Measurements from ENCODE around the gene OR2B6.
"Not testable (repeated sequence)": the region's sequence is repeated elsewhere in the genome, so short reads cannot be mapped to it uniquely, and the experiment has no call there.

The OR2B6 gene

GRCh38 chr6:27956941-27957340, at the start of gene OR2B6:
TSS of gene OR2B6 (plus strand) at chr6:27957241. CDS start at chr6:27957241, 0 bp downstream.
- no peaks in the 10 kb centered on the region for H3K9me3 Mint-ChIP-seq
- no peak within 1 kb of the TSS for H3K4me3 Mint-ChIP-seq
- H3K36me3 Mint-ChIP-seq: no peaks in the 10 kb centered on the region
- peaks cover 15% of the 10 kb centered on the region for H3K27me3 Mint-ChIP-seq
- CTCF ChIA-PET: no interaction called here
- H3K27ac Mint-ChIP-seq: no peak within 1 kb of the TSS
- no peaks in the 10 kb centered on the region for H3K4me1 Mint-ChIP-seq
- DNase-seq: no peak

- Mint-ChIP-seq H3K36me3 (no peaks in the 10 kb centered on the region), H3K27ac (no peak overlapping the region), H3K9me3 (no peaks in the 10 kb centered on the region), H3K4me3 (no peak overlapping the region), H3K27me3 (peaks cover 13% of the 10 kb centered on the region), H3K4me1 (peaks cover 8% of the 10 kb centered on the region)
- no peak for DNase-seq
- CTCF ChIA-PET: interaction anchor here (0.6 kb wide), 1 partner anchor 25 kb away, joined by 3 read pairs; no protein-coding TSS in a partner anchor
Observed at GRCh38 chr6:27908017-27908416, 49.0 kb upstream of the OR2B6 start.

- DNase-seq: no peak
- Mint-ChIP-seq H3K27ac (no peak within 1 kb of the TSS), H3K4me3 (no peak within 1 kb of the TSS), H3K9me3 (no peaks in the 10 kb centered on the region), H3K27me3 (peaks cover 5% of the 10 kb centered on the region), H3K36me3 (no peaks in the 10 kb centered on the region), H3K4me1 (no peaks in the 10 kb centered on the region)
- CTCF ChIA-PET: no interaction called here
Observed at GRCh38 chr6:27911956-27912446, 45.0 kb upstream of the OR2B6 start, which contains the start of gene OR2B2. TSS of gene OR2B2 (minus strand) at chr6:27912396. CDS start at chr6:27912319, 77 bp downstream.

- Mint-ChIP-seq H3K27ac (no peak overlapping the region), H3K4me1 (no peaks in the 10 kb centered on the region), H3K9me3 (no peaks in the 10 kb centered on the region), H3K36me3 (no peaks in the 10 kb centered on the region), H3K4me3 (no peak overlapping the region), H3K27me3 (peaks cover 16% of the 10 kb centered on the region)
- CTCF ChIA-PET: no interaction called here
- no peak for DNase-seq
Observed at GRCh38 chr6:27922949-27923348, 34.1 kb upstream of the OR2B6 start.

GRCh38 chr6:27924179-27924578, 32.9 kb upstream of the OR2B6 start:
- no peaks in the 10 kb centered on the region for H3K9me3 Mint-ChIP-seq
- no peaks in the 10 kb centered on the region for H3K4me1 Mint-ChIP-seq
- CTCF ChIA-PET: no interaction called here
- no peaks in the 10 kb centered on the region for H3K36me3 Mint-ChIP-seq
- H3K27me3 Mint-ChIP-seq: peaks cover 21% of the 10 kb centered on the region
- no peak overlapping the region for H3K4me3 Mint-ChIP-seq
- DNase-seq: no peak
- H3K27ac Mint-ChIP-seq: no peak overlapping the region

- H3K4me1 Mint-ChIP-seq, H3K27ac Mint-ChIP-seq, DNase-seq, H3K36me3 Mint-ChIP-seq, CTCF ChIA-PET, H3K9me3 Mint-ChIP-seq, H3K4me3 Mint-ChIP-seq: not testable (repeated sequence)
- H3K27me3 Mint-ChIP-seq: peaks cover 24% of the 10 kb centered on the region
Observed at GRCh38 chr6:27928041-27928440, 29.0 kb upstream of the OR2B6 start.

- H3K4me1 Mint-ChIP-seq, H3K9me3 Mint-ChIP-seq, H3K27ac Mint-ChIP-seq, H3K36me3 Mint-ChIP-seq, H3K4me3 Mint-ChIP-seq, CTCF ChIA-PET, DNase-seq: not testable (repeated sequence)
- peaks cover 25% of the 10 kb centered on the region for H3K27me3 Mint-ChIP-seq
Observed at GRCh38 chr6:27929930-27930329, 27.1 kb upstream of the OR2B6 start.

GRCh38 chr6:27931209-27931608, 25.8 kb upstream of the OR2B6 start:
- Mint-ChIP-seq H3K9me3 (no peaks in the 10 kb centered on the region), H3K27ac (no peak overlapping the region), H3K4me3 (no peak overlapping the region), H3K36me3 (no peaks in the 10 kb centered on the region), H3K4me1 (no peaks in the 10 kb centered on the region), H3K27me3 (peaks cover 25% of the 10 kb centered on the region)
- no peak for DNase-seq
- CTCF ChIA-PET: no interaction called here

GRCh38 chr6:27940766-27941165, 16.3 kb upstream of the OR2B6 start:
- H3K27ac Mint-ChIP-seq: no peak overlapping the region
- H3K9me3 Mint-ChIP-seq: no peaks in the 10 kb centered on the region
- no peaks in the 10 kb centered on the region for H3K4me1 Mint-ChIP-seq
- H3K36me3 Mint-ChIP-seq: no peaks in the 10 kb centered on the region
- H3K27me3 Mint-ChIP-seq: peaks cover 19% of the 10 kb centered on the region
- DNase-seq: no peak
- CTCF ChIA-PET: no interaction called here
- H3K4me3 Mint-ChIP-seq: no peak overlapping the region

- H3K4me3 Mint-ChIP-seq, DNase-seq, H3K36me3 Mint-ChIP-seq, H3K27ac Mint-ChIP-seq, H3K9me3 Mint-ChIP-seq, H3K4me1 Mint-ChIP-seq, CTCF ChIA-PET: not testable (repeated sequence)
- peaks cover 12% of the 10 kb centered on the region for H3K27me3 Mint-ChIP-seq
Observed at GRCh38 chr6:27943072-27943471, 14.0 kb upstream of the OR2B6 start.

- Mint-ChIP-seq H3K4me1 (no peaks in the 10 kb centered on the region), H3K36me3 (no peaks in the 10 kb centered on the region), H3K27ac (no peak overlapping the region), H3K27me3 (peaks cover 8% of the 10 kb centered on the region), H3K4me3 (no peak overlapping the region), H3K9me3 (no peaks in the 10 kb centered on the region)
- CTCF ChIA-PET: no interaction called here
- DNase-seq: no peak
Observed at GRCh38 chr6:27948237-27948636, 8.8 kb upstream of the OR2B6 start.

GRCh38 chr6:27951040-27951439, 6.0 kb upstream of the OR2B6 start:
- Mint-ChIP-seq H3K4me1 (no peaks in the 10 kb centered on the region), H3K27me3 (peaks cover 8% of the 10 kb centered on the region), H3K36me3 (no peaks in the 10 kb centered on the region), H3K9me3 (no peaks in the 10 kb centered on the region), H3K4me3 (no peak overlapping the region), H3K27ac (no peak overlapping the region)
- CTCF ChIA-PET: no interaction called here
- no peak for DNase-seq

GRCh38 chr6:27957516-27957915, 475 bp downstream of the OR2B6 start:
- Mint-ChIP-seq H3K4me1 (no peaks in the 10 kb centered on the region), H3K36me3 (no peaks in the 10 kb centered on the region), H3K9me3 (no peaks in the 10 kb centered on the region), H3K27ac (no peak overlapping the region), H3K4me3 (no peak overlapping the region), H3K27me3 (peaks cover 14% of the 10 kb centered on the region)
- no peak for DNase-seq
- CTCF ChIA-PET: no interaction called here

- Mint-ChIP-seq H3K4me3 (no peak overlapping the region), H3K36me3 (no peaks in the 10 kb centered on the region), H3K27me3 (peaks cover 5% of the 10 kb centered on the region), H3K9me3 (no peaks in the 10 kb centered on the region), H3K27ac (no peak overlapping the region), H3K4me1 (no peaks in the 10 kb centered on the region)
- CTCF ChIA-PET: no interaction called here
- no peak for DNase-seq
Observed at GRCh38 chr6:27962506-27962905, 5.5 kb downstream of the OR2B6 start.

GRCh38 chr6:27966044-27966443, 9.0 kb downstream of the OR2B6 start:
- peaks cover 2% of the 10 kb centered on the region for H3K27me3 Mint-ChIP-seq
- no peak overlapping the region for H3K27ac Mint-ChIP-seq
- no peak for DNase-seq
- no peaks in the 10 kb centered on the region for H3K4me1 Mint-ChIP-seq
- CTCF ChIA-PET: no interaction called here
- H3K4me3 Mint-ChIP-seq: no peak overlapping the region
- no peaks in the 10 kb centered on the region for H3K36me3 Mint-ChIP-seq
- no peaks in the 10 kb centered on the region for H3K9me3 Mint-ChIP-seq

- DNase-seq: no peak
- no peaks in the 10 kb centered on the region for H3K27me3 Mint-ChIP-seq
- peaks cover 2% of the 10 kb centered on the region for H3K9me3 Mint-ChIP-seq
- no peaks in the 10 kb centered on the region for H3K4me1 Mint-ChIP-seq
- no peak overlapping the region for H3K4me3 Mint-ChIP-seq
- CTCF ChIA-PET: no interaction called here
- H3K27ac Mint-ChIP-seq: no peak overlapping the region
- no peaks in the 10 kb centered on the region for H3K36me3 Mint-ChIP-seq
Observed at GRCh38 chr6:27966816-27967426, 9.9 kb downstream of the OR2B6 start.
